ENCODE results near the gene FAM216B. TPM values are rescaled to one million over a fixed set of nuclear protein-coding genes. Genes with fewer than 3 reads are reported as not detected.

Gene FAM216B
- total and polyA plus RNA-seq, 2 of the 13 experiments (the other 11 are each of a cell fraction or from before 2014, with no cell fraction given) = not detected

GRCh38 chr13:42794577-42795275, 13.3 kb downstream of the FAM216B start:
- Histone ChIP-seq H3K9me3 (ENCODE audit: low read length) (no peaks in the 10 kb centered on the region), H3K4me3 (replicated peaks in 1 of 3; ENCODE audit: insufficient read depth in 1 of 3, low read depth in 2 of 3, low read length in 3 of 3) (no peak overlapping the region), H3K9ac (ENCODE audit: insufficient read depth, low read depth, low read length) (no peak overlapping the region), H3K4me2 (ENCODE audit: low read depth, low read length) (no peak overlapping the region), H3K36me3 (replicated peaks in 1 of 2; ENCODE audit: control insufficient read depth in 1 of 2, insufficient read depth in 2 of 2, low read length in 2 of 2) (no peaks in the 10 kb centered on the region), H3K27ac (ENCODE audit: extremely low read length, insufficient read depth, low read length) (no peak overlapping the region), H3K27me3 (ENCODE audit: control insufficient read depth in 1 of 2, insufficient read depth in 2 of 2, low read length in 2 of 2) (peaks cover 0 to 3% of the 10 kb centered on the region in 2 experiments; a peak in 2 of 5 replicates), H4K20me1 (ENCODE audit: insufficient read depth, low read length) (no peaks in the 10 kb centered on the region; the same call in 1 of the 2 replicates), H3K4me1 (ENCODE audit: insufficient read depth, low read length) (no peaks in the 10 kb centered on the region), H2AFZ (ENCODE audit: low read length) (no peak overlapping the region), H3K79me2 (ENCODE audit: insufficient read depth, low read length) (no peaks in the 10 kb centered on the region)
- no peak for DNase-seq (ENCODE audit: low spot score)
- ChIA-PET CTCF (ENCODE audit: low intra/inter-chr PET ratio, low total read pairs) (no interaction called here), POLR2A (no interaction called here)
- in situ Hi-C loops (cut with HindIII; ENCODE audit: extremely low pct_ligation_motif_present, low pct_unique_long_range_greater_than_20kb) = no loop called here
- no TSS peak for BruUV-seq (replicated peaks)
- no peak for ATAC-seq
- no peak for FAIRE-seq
- WGBS (ENCODE audit: low lambda C conversion rate) = 39% methylated on average over 5 of the region's 5 CpGs
- intact Hi-C loops (cut with micrococcal nuclease; ENCODE audit: unreplicated experiment) = no loop called here
- no peak for TF ChIP-seq ZNF773 (CRISPR knock-in tag; IDR thresholded peaks at IDR 0.05; ENCODE audit: borderline replicate concordance)
- TF ChIP-seq KLF6 (CRISPR knock-in tag; IDR thresholded peaks at IDR 0.05) = no peak
- TF ChIP-seq ZNF256 (CRISPR knock-in tag; conservative IDR thresholded peaks at IDR 0.05) = no peak
- TF ChIP-seq MTERF4 (CRISPR knock-in tag; IDR thresholded peaks at IDR 0.05) = no peak
- no peak for TF ChIP-seq ZBTB2 (CRISPR knock-in tag; IDR thresholded peaks at IDR 0.05; ENCODE audit: low read depth)
- TF ChIP-seq ELF4 (CRISPR knock-in tag; IDR thresholded peaks at IDR 0.05; ENCODE audit: borderline replicate concordance) = no peak
- TF ChIP-seq MZF1 (CRISPR knock-in tag; IDR thresholded peaks at IDR 0.05; ENCODE audit: borderline replicate concordance) = no peak
- no peak for TF ChIP-seq PAWR (CRISPR knock-in tag; IDR thresholded peaks at IDR 0.05; ENCODE audit: borderline replicate concordance)
- TF ChIP-seq RFX3 (CRISPR knock-in tag; IDR thresholded peaks at IDR 0.05) = no peak
- TF ChIP-seq MAFG (CRISPR knock-in tag; IDR thresholded peaks at IDR 0.05) = no peak
- no peak for TF ChIP-seq CHCHD3 (CRISPR knock-in tag; IDR thresholded peaks at IDR 0.05)
- TF ChIP-seq PRDM10 (CRISPR knock-in tag; IDR thresholded peaks at IDR 0.05; ENCODE audit: low read depth) = no peak

Measured in HepG2 (cell line).